GM23338 (cell line): ENCODE measurements around the gene QKI. TPM values are rescaled to one million over a fixed set of nuclear protein-coding genes. Genes with fewer than 3 reads are reported as not detected.

ENCODE experiments used
- ATAC-seq: fragments of 200-7000 bp; cut with Tn5 transposase; 3 replicates; pipeline ENCODE4 v1.9.1; 2020
- DNase-seq: peaks from one replicate; pipeline ENCODE4 v3.0.0-alpha.2; 2015; ENCODE audit warnings: low spot score
- H2AFZ ChIP-seq: fragments of 200-600 bp; sonication (generic); 2 replicates; pipeline ENCODE4 v1.8.0; 2016; ENCODE audit warnings: antibody characterized with exemption, mild to moderate bottlenecking, moderate library complexity
- H3F3A ChIP-seq: fragments of 200-600 bp; sonication (generic); replicated peaks from 2 replicates; pipeline ENCODE4 v1.8.0; 2017; ENCODE audit warnings: antibody characterized with exemption, mixed run types, low read depth
- H3K27ac ChIP-seq: fragments of 200-600 bp; sonication (generic); 2 replicates; pipeline ENCODE4 v1.6.1; 2016; ENCODE audit warnings: low read depth
- H3K27me3 ChIP-seq: fragments of 200-600 bp; sonication (generic); 2 replicates; pipeline ENCODE4 v1.8.0; 2016; ENCODE audit warnings: mild to moderate bottlenecking, mixed run types, moderate library complexity; ENCODE audit not compliant: insufficient read depth
- H3K36me3 ChIP-seq: fragments of 200-600 bp; sonication (generic); 2 replicates; pipeline ENCODE4 v1.8.0; 2016; ENCODE audit warnings: mild to moderate bottlenecking; ENCODE audit not compliant: insufficient read depth
- H3K4me1 ChIP-seq: fragments of 200-600 bp; sonication (generic); 2 replicates; pipeline ENCODE4 v1.8.0; 2016; ENCODE audit warnings: mild to moderate bottlenecking, moderate library complexity; ENCODE audit not compliant: insufficient read depth
- H3K4me2 ChIP-seq: fragments of 200-600 bp; sonication (generic); 2 replicates; pipeline ENCODE4 v1.7.1; 2017; ENCODE audit warnings: mixed run types
- H3K4me3 ChIP-seq: fragments of 200-600 bp; sonication (generic); 2 replicates; pipeline ENCODE4 v1.6.1; 2016; ENCODE audit warnings: mixed run types
- H3K79me2 ChIP-seq: fragments of 200-600 bp; sonication (generic); replicated peaks from 2 replicates; pipeline ENCODE4 v1.8.0; 2017; ENCODE audit warnings: mild to moderate bottlenecking; ENCODE audit not compliant: insufficient read depth
- H3K9me2 ChIP-seq: fragments of 200-600 bp; sonication (generic); 2 replicates; pipeline ENCODE4 v1.8.0; 2017; ENCODE audit not compliant: insufficient read depth
- H4K20me1 ChIP-seq: fragments of 200-600 bp; sonication (generic); replicated peaks from 2 replicates; pipeline ENCODE4 v1.8.0; 2017; ENCODE audit warnings: mild to moderate bottlenecking; ENCODE audit not compliant: insufficient read depth
- H3K27ac Mint-ChIP-seq: 2 replicates; pipeline ENCODE4 v1.8.0; 2020; ENCODE audit warnings: inconsistent platforms, mild to moderate bottlenecking, moderate library complexity, mixed read lengths
- H3K27me3 Mint-ChIP-seq: 3 replicates; pipeline ENCODE4 v1.8.0; 2022; ENCODE audit warnings: low read depth, mild to moderate bottlenecking, moderate library complexity, mixed read lengths, inconsistent platforms; ENCODE audit not compliant: insufficient read depth, poor library complexity
- H3K36me3 Mint-ChIP-seq: 3 replicates; pipeline ENCODE4 v1.8.0; 2021; ENCODE audit warnings: low read depth, mild to moderate bottlenecking, inconsistent platforms, moderate library complexity, mixed read lengths
- H3K4me1 Mint-ChIP-seq: 3 replicates; pipeline ENCODE4 v1.8.0; 2020; ENCODE audit warnings: mild to moderate bottlenecking, inconsistent platforms, mixed read lengths
- H3K4me3 Mint-ChIP-seq: 3 replicates; pipeline ENCODE4 v1.8.0; 2021; ENCODE audit warnings: moderate library complexity, mild to moderate bottlenecking, inconsistent platforms, mixed read lengths
- H3K9me3 Mint-ChIP-seq: 3 replicates; pipeline ENCODE4 v1.8.0; 2020; ENCODE audit warnings: moderate library complexity, mild to moderate bottlenecking, inconsistent platforms, mixed read lengths
- CREB1 ChIP-seq: fragments of 250-450 bp; sonication (Bioruptor Pico); IDR thresholded peaks from 2 replicates; pipeline ENCODE4 v1.5.0; 2020; ENCODE audit warnings: low read depth, mild to moderate bottlenecking, moderate library complexity
- CTCF ChIP-seq, 2 experiments: fragments of 200-600 bp in 1 of 2; sonication (generic) in 1 of 2; conservative IDR thresholded peaks; 2 replicates each; pipeline versions ENCODE4 v1.5.1 to v1.6.1; 2016 to 2017; ENCODE audit warnings: antibody characterized with exemption in 2 of 2, low read depth in 2 of 2, mild to moderate bottlenecking in 2 of 2, moderate library complexity in 1 of 2
- EZH2 ChIP-seq: fragments of 200-600 bp; sonication (generic); IDR thresholded peaks from one replicate; pipeline ENCODE4 v1.8.0; 2017; ENCODE audit warnings: antibody characterized with exemption, mild to moderate bottlenecking, low read depth; ENCODE audit not compliant: unreplicated experiment
- EZH2phosphoT487 ChIP-seq: fragments of 200-600 bp; sonication (generic); IDR thresholded peaks from one replicate; pipeline ENCODE4 v1.8.1; 2018; ENCODE audit warnings: antibody characterized with exemption; ENCODE audit not compliant: unreplicated experiment
- JUNB ChIP-seq: IDR thresholded peaks from one replicate; pipeline ENCODE4 v1.6.1; 2016; ENCODE audit warnings: antibody characterized with exemption; ENCODE audit not compliant: unreplicated experiment
- STAT1 ChIP-seq: IDR thresholded peaks from one replicate; pipeline ENCODE4 v1.6.1; 2016; ENCODE audit warnings: antibody characterized with exemption; ENCODE audit not compliant: unreplicated experiment
- ZNF114 ChIP-seq: fragments of 250-450 bp; sonication (Bioruptor Pico); IDR thresholded peaks from 2 replicates; pipeline ENCODE4 v1.5.0; 2020; ENCODE audit warnings: mild to moderate bottlenecking, moderate library complexity
- ZNF462 ChIP-seq: fragments of 250-450 bp; sonication (Bioruptor Pico); IDR thresholded peaks from 2 replicates; pipeline ENCODE4 v1.5.0; 2020; ENCODE audit warnings: mild to moderate bottlenecking, moderate library complexity
- polyA plus RNA-seq: library from polyadenylated mRNA; unstranded; fragments of >200 nt; fragmentation: Nextera tagmentation; extraction: Ambion mirVana; gene quantifications from 2 replicates; pipeline ENCODE4 v1.2.1, GENCODE V29; 2016
- total RNA-seq: library from RNA; depleted of rRNA; stranded (reverse); fragments of >200 nt; shearing (Covaris generic); gene quantifications from 2 replicates; pipeline ENCODE4 v1.2.3, GENCODE V29; 2014

The QKI gene
- total and polyA plus RNA-seq, 2 experiments from 2014 or later = 60.8 to 159 TPM

- no peak for TF ChIP-seq ZNF462 (CRISPR knock-in tag)
- no peak for TF ChIP-seq EZH2phosphoT487
- TF ChIP-seq JUNB = no peak
- TF ChIP-seq ZNF114 (CRISPR knock-in tag) = no peak
- no peak for TF ChIP-seq EZH2
- TF ChIP-seq CTCF (conservative IDR thresholded peaks at IDR 0.05; ENCODE audit: low read depth in 2 of 2) = no peak
- TF ChIP-seq CREB1 (CRISPR knock-in tag) = no peak
- no peak for TF ChIP-seq STAT1
Measured at GRCh38 chr6:163470611-163471010, 56.1 kb downstream of the QKI start (continued).

DNA sequence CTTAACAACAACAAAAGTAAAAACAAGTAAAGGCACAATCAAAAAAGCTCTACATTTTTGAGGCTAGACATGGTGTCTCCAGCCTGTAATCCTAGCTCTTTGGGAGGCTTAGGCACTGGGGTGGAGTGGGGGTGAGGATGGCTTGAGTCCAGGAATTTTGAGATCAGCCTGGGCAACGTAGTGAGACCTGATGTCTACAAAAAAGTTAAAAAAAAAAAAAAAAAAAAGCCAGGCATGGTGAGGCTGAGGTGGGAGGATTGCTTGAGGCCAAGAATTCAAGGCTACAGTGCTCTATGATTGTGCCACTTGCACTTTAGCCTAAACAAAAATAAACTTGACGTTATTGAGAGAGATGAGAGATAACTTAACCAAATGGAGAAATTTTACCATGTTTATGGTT, 60.1 kb downstream of the QKI start:
- H3K9me2 ChIP-seq = no peaks in the 10 kb centered on the region
- H3K4me2 ChIP-seq = no peak overlapping the region
- no peak overlapping the region for H3K27ac ChIP-seq
- no peak overlapping the region for H2AFZ ChIP-seq
- peaks cover 27% of the 10 kb centered on the region for H3K36me3 Mint-ChIP-seq
- H3K4me1 Mint-ChIP-seq = peaks cover 32% of the 10 kb centered on the region
- H3K36me3 ChIP-seq = 0 out of 2 replicates have a peak, but pooled peaks cover 7% of the 10 kb centered on the region
- H3K27me3 Mint-ChIP-seq = peaks cover 2% of the 10 kb centered on the region
- DNase-seq (no peak), ATAC-seq (no peak)
- peaks cover 96% of the 10 kb centered on the region for H3K79me2 ChIP-seq
- H3K4me3 ChIP-seq = no peak overlapping the region
- no peak overlapping the region for H3K4me3 Mint-ChIP-seq
- no peaks in the 10 kb centered on the region; the same call in 1 of the 2 replicates for H4K20me1 ChIP-seq
- H3K9me3 Mint-ChIP-seq = peaks cover 15% of the 10 kb centered on the region
- H3K27me3 ChIP-seq = no peaks in the 10 kb centered on the region
- no peaks in the 10 kb centered on the region for H3F3A ChIP-seq
- no peak overlapping the region for H3K27ac Mint-ChIP-seq
- peaks cover 29% of the 10 kb centered on the region for H3K4me1 ChIP-seq
- no peak for TF ChIP-seq ZNF462 (CRISPR knock-in tag)
- no peak for TF ChIP-seq JUNB
- no peak for TF ChIP-seq ZNF114 (CRISPR knock-in tag)
